Immature natural killer cell (primary cell): ENCODE results near the gene PDLIM7. TPM values are rescaled to one million over a fixed set of nuclear protein-coding genes. Genes with fewer than 3 reads are reported as not detected.

ENCODE experiments used
- DNase-seq, 3 donors: peaks; one replicate each; pipeline ENCODE4 v3.0.0; 2022; ENCODE audit warnings: mixed read lengths in 1 of 3
- H3K27ac Mint-ChIP-seq, 6 donors: one replicate each; pipeline ENCODE4 v1.8.0; 2020; ENCODE audit warnings: mixed read lengths in 6 of 6, mild to moderate bottlenecking in 5 of 6, inconsistent platforms in 4 of 6, moderate library complexity in 3 of 6
- H3K27me3 Mint-ChIP-seq, 3 donors: one replicate each; pipeline ENCODE4 v1.8.0; 2020 to 2021; ENCODE audit warnings: low read depth in 3 of 3, mild to moderate bottlenecking in 3 of 3, mixed read lengths in 3 of 3, moderate library complexity in 3 of 3, inconsistent platforms in 1 of 3
- H3K36me3 Mint-ChIP-seq, 3 donors: one replicate each; pipeline ENCODE4 v1.8.0; 2020; ENCODE audit warnings: mixed read lengths in 3 of 3, inconsistent platforms in 2 of 3, mild to moderate bottlenecking in 2 of 3
- H3K4me1 Mint-ChIP-seq, 2 donors: one replicate each; pipeline ENCODE4 v1.8.0; 2020; ENCODE audit warnings: inconsistent platforms in 2 of 2, mild to moderate bottlenecking in 2 of 2, mixed read lengths in 2 of 2, moderate library complexity in 1 of 2
- H3K4me3 Mint-ChIP-seq, 5 donors: one replicate each; pipeline ENCODE4 v1.8.0; 2020; ENCODE audit warnings: mild to moderate bottlenecking in 5 of 5, mixed read lengths in 5 of 5, inconsistent platforms in 3 of 5, moderate library complexity in 3 of 5
- H3K9me3 Mint-ChIP-seq, 6 donors: one replicate each; pipeline ENCODE4 v1.8.0; 2020; ENCODE audit warnings: mild to moderate bottlenecking in 6 of 6, mixed read lengths in 6 of 6, inconsistent platforms in 4 of 6, moderate library complexity in 3 of 6
- polyA plus RNA-seq, 3 donors: library from polyadenylated mRNA; unstranded; fragments of 300-500 nt; fragmentation: Illumina TruSeq; gene quantifications; one replicate each; pipeline ENCODE4 v1.2.3, GENCODE V29; 2021

PDLIM7 gene
- polyA plus RNA-seq, 3 donors from 2014 or later, result 1.1 to 3.3 (median 2.3) TPM

- H3K27me3 Mint-ChIP-seq, result peaks cover 14 to 20% (median 16%) of the 10 kb centered on the region in 3 donors
- H3K36me3 Mint-ChIP-seq, result peaks cover 4 to 16% (median 7%) of the 10 kb centered on the region in 3 donors
- H3K4me3 Mint-ChIP-seq, result peak overlapping the region in 4 of 5 donors; percentile 6 to 88 (median 80)
- DNase-seq, result no peak
- H3K9me3 Mint-ChIP-seq, result no peaks in the 10 kb centered on the region
- peaks cover 45 to 49% of the 10 kb centered on the region in 2 donors for H3K4me1 Mint-ChIP-seq
- peak overlapping the region; percentile 84 to 97 (median 91) for H3K27ac Mint-ChIP-seq
Observed at GRCh38 chr5:177444106-177445051, 53.0 kb downstream of the PDLIM7 start.

GRCh38 chr5:177443144-177443983 lies 54.0 kb downstream of the PDLIM7 start:
- Mint-ChIP-seq H3K36me3 (peaks cover 5 to 22% (median 9%) of the 10 kb centered on the region in 3 donors), H3K27ac (peak overlapping the region in 4 of 6 donors; percentile 54 to 97 (median 75)), H3K27me3 (peaks cover 12 to 16% (median 14%) of the 10 kb centered on the region in 3 donors), H3K9me3 (no peaks in the 10 kb centered on the region), H3K4me3 (no peak overlapping the region), H3K4me1 (peaks cover 48 to 50% of the 10 kb centered on the region in 2 donors)
- no peak for DNase-seq

GRCh38 chr5:177442066-177442826 lies 55.2 kb downstream of the PDLIM7 start:
- Mint-ChIP-seq H3K4me1 (peaks cover 46 to 48% of the 10 kb centered on the region in 2 donors), H3K4me3 (no peak overlapping the region), H3K36me3 (peaks cover 9 to 31% (median 13%) of the 10 kb centered on the region in 3 donors)

GRCh38 chr5:177440990-177441780 lies 56.2 kb downstream of the PDLIM7 start:
- H3K27ac Mint-ChIP-seq, result peak overlapping the region in 2 of 6 donors; percentile 34 to 35
- H3K27me3 Mint-ChIP-seq, result peaks cover 4 to 14% (median 10%) of the 10 kb centered on the region in 3 donors
- DNase-seq, result no peak
- H3K36me3 Mint-ChIP-seq, result peaks cover 9 to 38% (median 21%) of the 10 kb centered on the region in 3 donors
- H3K4me1 Mint-ChIP-seq, result peaks cover 49 to 51% of the 10 kb centered on the region in 2 donors
- no peaks in the 10 kb centered on the region for H3K9me3 Mint-ChIP-seq
- no peak overlapping the region for H3K4me3 Mint-ChIP-seq

More at GRCh38 chr5:177442066-177442826, 55.2 kb downstream of the PDLIM7 start:
- H3K9me3 Mint-ChIP-seq, result no peaks in the 10 kb centered on the region
- H3K27ac Mint-ChIP-seq, result peak overlapping the region in 2 of 6 donors; percentile 21 to 61
- peaks cover 4 to 14% (median 12%) of the 10 kb centered on the region in 3 donors for H3K27me3 Mint-ChIP-seq
- DNase-seq, result no peak

GRCh38 chr5:177440211-177440989 lies 57.0 kb downstream of the PDLIM7 start:
- H3K27ac Mint-ChIP-seq, result peak overlapping the region; percentile 64 to 84 (median 70)
- peaks cover 43 to 47% of the 10 kb centered on the region in 2 donors for H3K4me1 Mint-ChIP-seq
- no peak overlapping the region for H3K4me3 Mint-ChIP-seq
- H3K27me3 Mint-ChIP-seq, result peaks cover 0 to 6% (median 4%) of the 10 kb centered on the region in 3 donors
- no peak for DNase-seq
- H3K36me3 Mint-ChIP-seq, result peaks cover 9 to 44% (median 21%) of the 10 kb centered on the region in 3 donors
- H3K9me3 Mint-ChIP-seq, result no peaks in the 10 kb centered on the region

GRCh38 chr5:177439518-177440053 lies 57.8 kb downstream of the PDLIM7 start:
- Mint-ChIP-seq H3K4me1 (peaks cover 41 to 47% of the 10 kb centered on the region in 2 donors), H3K36me3 (peaks cover 9 to 50% (median 21%) of the 10 kb centered on the region in 3 donors), H3K27ac (peak overlapping the region; percentile 64 to 84 (median 70)), H3K27me3 (peaks cover 0 to 1% (median 0%) of the 10 kb centered on the region in 3 donors), H3K9me3 (no peaks in the 10 kb centered on the region), H3K4me3 (no peak overlapping the region)
- DNase-seq, result no peak

- peaks cover 13 to 54% (median 21%) of the 10 kb centered on the region in 3 donors for H3K36me3 Mint-ChIP-seq
- peak overlapping the region in 4 of 6 donors; percentile 34 to 84 (median 49) for H3K27ac Mint-ChIP-seq
- peaks cover 0 to 3% (median 1%) of the 10 kb centered on the region in 3 donors for H3K27me3 Mint-ChIP-seq
- H3K9me3 Mint-ChIP-seq, result no peaks in the 10 kb centered on the region
- peaks cover 41 to 52% of the 10 kb centered on the region in 2 donors for H3K4me1 Mint-ChIP-seq
- DNase-seq, result no peak
- no peak overlapping the region for H3K4me3 Mint-ChIP-seq
Observed at GRCh38 chr5:177438468-177438867, 58.9 kb downstream of the PDLIM7 start.

- H3K4me1 Mint-ChIP-seq, result peaks cover 48 to 59% of the 10 kb centered on the region in 2 donors
- H3K36me3 Mint-ChIP-seq, result peaks cover 13 to 54% (median 21%) of the 10 kb centered on the region in 3 donors
- peak overlapping the region in 3 of 6 donors; percentile 48 to 57 (median 55) for H3K27ac Mint-ChIP-seq
- peaks cover 0 to 3% (median 1%) of the 10 kb centered on the region in 3 donors for H3K27me3 Mint-ChIP-seq
- H3K4me3 Mint-ChIP-seq, result no peak overlapping the region
- H3K9me3 Mint-ChIP-seq, result no peaks in the 10 kb centered on the region
- DNase-seq, result no peak
Observed at GRCh38 chr5:177437623-177438022, 59.8 kb downstream of the PDLIM7 start.

- Mint-ChIP-seq H3K9me3 (no peaks in the 10 kb centered on the region), H3K4me1 (peaks cover 59 to 73% of the 10 kb centered on the region in 2 donors), H3K27me3 (peaks cover 4 to 9% (median 5%) of the 10 kb centered on the region in 3 donors), H3K36me3 (peaks cover 13 to 53% (median 21%) of the 10 kb centered on the region in 3 donors), H3K4me3 (no peak overlapping the region), H3K27ac (peak overlapping the region in 1 of 6 donors; percentile 72)
- no peak for DNase-seq
Observed at GRCh38 chr5:177435847-177436536, 61.4 kb downstream of the PDLIM7 start.

- peak; percentile 49 to 51 (median 50) for DNase-seq
- peaks cover 68 to 79% of the 10 kb centered on the region in 2 donors for H3K4me1 Mint-ChIP-seq
- peaks cover 13 to 49% (median 21%) of the 10 kb centered on the region in 3 donors for H3K36me3 Mint-ChIP-seq
- H3K27ac Mint-ChIP-seq, result peak overlapping the region; percentile 22 to 83 (median 73)
- H3K4me3 Mint-ChIP-seq, result peak overlapping the region in 4 of 5 donors; percentile 53 to 73 (median 64)
- no peaks in the 10 kb centered on the region for H3K9me3 Mint-ChIP-seq
- peaks cover 4 to 13% (median 5%) of the 10 kb centered on the region in 3 donors for H3K27me3 Mint-ChIP-seq
Observed at GRCh38 chr5:177434942-177435738, 62.3 kb downstream of the PDLIM7 start.
